Measurements from ENCODE around the gene AAK1. TPM values are rescaled to one million over a fixed set of nuclear protein-coding genes. Genes with fewer than 3 reads are reported as not detected.

The AAK1 gene
- 10 to 100 TPM in 3 of 4 donors, 1 to 10 TPM in 1; 8.7 to 36.5 (median 16.7) TPM for polyA plus RNA-seq
- long read RNA-seq, donor 1: 0 reads
- long read RNA-seq, donor 2, partial matches to known transcripts: 0 of 1 reads
- long read RNA-seq, donor 2, other reads (novel, unspliced or antisense): 0 of 1 reads
- long read RNA-seq, donor 3, partial matches to known transcripts: 450 of 512 reads
- long read RNA-seq, donor 3, other reads (novel, unspliced or antisense): 61 of 512 reads
- long read RNA-seq, donor 4: 0 reads
- long read RNA-seq, donor 5, partial matches to known transcripts: 0 of 2 reads
- long read RNA-seq, donor 5, other reads (novel, unspliced or antisense): 0 of 2 reads
- long read RNA-seq, donor 6, partial matches to known transcripts: 564 of 572 reads
- long read RNA-seq, donor 6, other reads (novel, unspliced or antisense): 5 of 572 reads
- long read RNA-seq, donor 7: 0 reads
- long read RNA-seq, donor 8: 0 reads
- long read RNA-seq, donor 9, partial matches to known transcripts: 0 of 1 reads
- long read RNA-seq, donor 9, other reads (novel, unspliced or antisense): 0 of 1 reads
- long read RNA-seq, donor 10, partial matches to known transcripts: 570 of 591 reads
- long read RNA-seq, donor 10, other reads (novel, unspliced or antisense): 19 of 591 reads

DNA sequence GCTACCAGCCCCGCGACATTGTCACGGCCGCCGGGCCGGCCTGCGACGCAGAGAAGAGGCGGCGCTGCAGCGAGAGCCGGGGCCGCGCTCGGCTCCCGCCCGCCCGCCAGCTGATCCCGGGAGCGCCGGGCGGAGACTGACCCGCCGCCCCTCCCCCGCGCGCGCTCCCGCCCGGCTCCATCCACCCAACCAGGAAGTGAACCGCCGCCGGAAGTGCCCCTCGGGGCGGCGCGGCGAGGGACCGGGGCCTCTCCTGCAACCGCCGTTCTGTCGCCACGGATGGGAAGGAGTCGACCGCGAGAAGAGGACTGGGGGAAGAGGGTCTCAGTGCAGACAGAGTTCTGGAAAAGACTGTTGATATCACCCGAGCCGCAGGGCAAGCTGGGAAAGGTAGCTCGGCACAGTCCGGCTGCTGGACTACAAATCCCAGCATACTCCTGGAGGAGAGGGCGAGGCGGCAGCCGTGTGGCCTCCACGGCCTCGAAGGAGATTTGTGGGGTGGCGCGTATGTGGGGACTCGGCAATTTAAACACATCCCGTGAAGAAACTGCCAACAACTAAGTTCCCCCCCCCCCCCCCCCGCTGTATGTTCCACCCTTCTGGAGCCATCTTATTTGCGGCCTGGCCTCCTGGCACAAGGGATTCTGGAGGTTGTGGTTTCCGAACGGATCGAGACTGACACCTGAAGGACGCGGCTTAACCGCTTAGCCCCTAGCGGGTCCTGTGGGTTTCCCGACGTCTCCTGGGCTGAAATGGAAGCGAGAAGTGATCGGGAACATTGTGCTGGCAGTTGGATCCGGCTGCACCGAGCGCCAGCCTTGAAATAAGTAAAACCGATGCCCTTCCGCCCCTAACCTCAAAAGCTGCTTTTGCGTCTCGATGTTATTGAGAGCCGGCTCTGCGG is at the start of gene AAK1:
Gene AAK1, minus strand, starts transcription at position 138 of the 904 bp plus-strand sequence. CDS start 699 bp downstream, outside the sequence.
- peaks cover 7 to 16% (median 9%) of the 10 kb centered on the region in 3 donors for H3K4me1 ChIP-seq (ENCODE audit: control insufficient read depth in 3 of 3, insufficient read depth in 2 of 3, low read depth in 1 of 3, low read length in 2 of 3)
- no peak for FAIRE-seq

DNA sequence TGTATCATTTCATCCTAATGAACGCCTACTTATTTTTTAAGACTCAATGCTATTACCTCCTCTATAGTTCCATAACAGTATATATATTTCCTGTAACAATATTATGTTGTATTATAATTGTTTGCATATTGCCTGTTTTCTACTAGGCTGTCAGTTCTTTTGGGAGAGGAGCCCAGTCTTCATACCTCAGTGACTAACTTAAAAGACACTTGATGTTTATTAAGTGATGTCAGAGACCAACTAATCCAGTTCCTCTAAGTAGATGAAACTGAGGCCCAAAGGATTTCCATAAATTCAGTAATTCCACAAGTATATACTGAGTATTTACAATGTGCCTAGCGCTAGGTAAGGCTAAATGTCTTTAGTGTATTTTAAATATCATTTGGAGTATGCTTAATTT is 48.9 kb upstream of the AAK1 start:
- Histone ChIP-seq H3K36me3 (ENCODE audit: control insufficient read depth in 3 of 3, insufficient read depth in 2 of 3, low read depth in 1 of 3, low read length in 3 of 3) (no peaks in the 10 kb centered on the region), H3K27ac (ENCODE audit: low read depth in 1 of 3, low read length in 2 of 3) (no peak overlapping the region), H3K9me3 (ENCODE audit: control insufficient read depth in 2 of 2, insufficient read depth in 1 of 2, low read depth in 1 of 2, low read length in 1 of 2) (no peaks in the 10 kb centered on the region), H3K27me3 (ENCODE audit: control insufficient read depth in 3 of 3, insufficient read depth in 3 of 3, low read length in 3 of 3) (no peaks in the 10 kb centered on the region), H3K4me1 (ENCODE audit: control insufficient read depth in 3 of 3, insufficient read depth in 2 of 3, low read depth in 1 of 3, low read length in 2 of 3) (peaks cover 0 to 5% (median 4%) of the 10 kb centered on the region in 3 donors), H3K4me3 (ENCODE audit: low read depth in 1 of 3, low read length in 3 of 3) (no peak overlapping the region)
- no peak for FAIRE-seq
- no peak for DNase-seq
- WGBS, 3 donors: 93 to 97% (median 95%) methylated on average over 2 of the region's 2 CpGs

More for the DNA sequence above, at the start of gene AAK1:
- 0% methylated on average over 52 to 80 of the region's 81 CpGs for WGBS, 3 donors
- Histone ChIP-seq H3K4me3 (ENCODE audit: low read depth in 1 of 3, low read length in 3 of 3) (peak within 1 kb of the TSS; percentile 90 to 96 (median 91)), H3K27ac (ENCODE audit: low read depth in 1 of 3, low read length in 2 of 3) (peak within 1 kb of the TSS; percentile 76 to 99 (median 97)), H3K9me3 (ENCODE audit: control insufficient read depth in 2 of 2, insufficient read depth in 1 of 2, low read depth in 1 of 2, low read length in 1 of 2) (no peaks in the 10 kb centered on the region), H3K27me3 (ENCODE audit: control insufficient read depth in 3 of 3, insufficient read depth in 3 of 3, low read length in 3 of 3) (no peaks in the 10 kb centered on the region), H3K36me3 (ENCODE audit: control insufficient read depth in 3 of 3, insufficient read depth in 2 of 3, low read depth in 1 of 3, low read length in 3 of 3) (peaks cover 0 to 4% (median 0%) of the 10 kb centered on the region in 3 donors)
- peak; percentile 90 to 97 for DNase-seq

DNA sequence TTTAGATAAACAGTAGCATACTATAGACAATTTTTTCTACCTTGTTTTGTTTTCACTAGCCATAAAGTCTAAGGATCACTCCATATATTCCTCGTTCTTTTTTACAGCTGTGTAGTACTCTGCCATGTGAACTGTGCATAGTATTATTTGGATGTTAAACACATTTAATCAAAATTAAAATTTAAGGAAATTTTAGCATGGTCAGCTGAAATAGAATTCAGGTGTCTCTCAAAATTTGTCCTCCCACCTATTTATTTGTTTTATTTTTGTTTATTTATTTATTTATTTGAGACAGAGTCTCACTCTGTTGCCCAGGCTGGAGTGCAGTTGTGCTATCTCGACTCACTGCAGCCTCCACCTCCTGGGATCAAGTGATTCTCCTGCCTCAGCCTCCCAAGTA is 46.4 kb upstream of the AAK1 start:
- Histone ChIP-seq H3K9me3 (ENCODE audit: control insufficient read depth in 2 of 2, insufficient read depth in 1 of 2, low read depth in 1 of 2, low read length in 1 of 2) (no peaks in the 10 kb centered on the region), H3K36me3 (ENCODE audit: control insufficient read depth in 3 of 3, insufficient read depth in 2 of 3, low read depth in 1 of 3, low read length in 3 of 3) (no peaks in the 10 kb centered on the region), H3K4me1 (ENCODE audit: control insufficient read depth in 3 of 3, insufficient read depth in 2 of 3, low read depth in 1 of 3, low read length in 2 of 3) (peaks cover 0 to 1% (median 0%) of the 10 kb centered on the region in 3 donors), H3K4me3 (ENCODE audit: low read depth in 1 of 3, low read length in 3 of 3) (no peak overlapping the region), H3K27me3 (ENCODE audit: control insufficient read depth in 3 of 3, insufficient read depth in 3 of 3, low read length in 3 of 3) (no peaks in the 10 kb centered on the region), H3K27ac (ENCODE audit: low read depth in 1 of 3, low read length in 2 of 3) (no peak overlapping the region)
- DNase-seq (no peak), FAIRE-seq (no peak)
- WGBS, 3 donors: 89 to 96% (median 95%) methylated on average over 2 of the region's 2 CpGs

DNA sequence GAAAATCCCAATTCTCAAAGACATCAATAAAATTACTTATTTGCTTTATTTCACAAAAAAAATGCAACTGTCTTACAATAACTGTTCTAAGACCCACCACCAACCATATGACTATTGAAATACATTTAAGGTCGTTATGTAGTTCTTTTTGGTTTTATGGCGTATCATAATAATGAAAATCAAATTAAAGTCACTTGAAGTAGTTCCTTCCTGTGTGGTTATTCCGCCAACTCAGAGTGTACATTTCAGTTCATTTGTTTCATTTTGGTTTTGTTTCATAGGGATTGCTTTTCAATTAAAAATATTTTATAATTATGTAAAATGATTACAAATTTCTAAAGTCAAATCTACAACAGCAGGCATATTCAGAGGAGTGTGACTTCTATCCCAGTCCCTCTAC is 45.9 kb upstream of the AAK1 start:
- WGBS, 3 donors: 66 to 77% (median 67%) methylated on average over 3 of the region's 3 CpGs
- no peak overlapping the region for H3K4me3 ChIP-seq (ENCODE audit: low read depth in 1 of 3, low read length in 3 of 3)
- H3K9me3 ChIP-seq (ENCODE audit: control insufficient read depth in 2 of 2, insufficient read depth in 1 of 2, low read depth in 1 of 2, low read length in 1 of 2): no peaks in the 10 kb centered on the region
- no peaks in the 10 kb centered on the region for H3K36me3 ChIP-seq (ENCODE audit: control insufficient read depth in 3 of 3, insufficient read depth in 2 of 3, low read depth in 1 of 3, low read length in 3 of 3)
- H3K27ac ChIP-seq (ENCODE audit: low read depth in 1 of 3, low read length in 2 of 3): no peak overlapping the region
- FAIRE-seq (no peak), DNase-seq (no peak)
- no peaks in the 10 kb centered on the region for H3K4me1 ChIP-seq (ENCODE audit: control insufficient read depth in 3 of 3, insufficient read depth in 2 of 3, low read depth in 1 of 3, low read length in 2 of 3)
- no peaks in the 10 kb centered on the region for H3K27me3 ChIP-seq (ENCODE audit: control insufficient read depth in 3 of 3, insufficient read depth in 3 of 3, low read length in 3 of 3)

DNA sequence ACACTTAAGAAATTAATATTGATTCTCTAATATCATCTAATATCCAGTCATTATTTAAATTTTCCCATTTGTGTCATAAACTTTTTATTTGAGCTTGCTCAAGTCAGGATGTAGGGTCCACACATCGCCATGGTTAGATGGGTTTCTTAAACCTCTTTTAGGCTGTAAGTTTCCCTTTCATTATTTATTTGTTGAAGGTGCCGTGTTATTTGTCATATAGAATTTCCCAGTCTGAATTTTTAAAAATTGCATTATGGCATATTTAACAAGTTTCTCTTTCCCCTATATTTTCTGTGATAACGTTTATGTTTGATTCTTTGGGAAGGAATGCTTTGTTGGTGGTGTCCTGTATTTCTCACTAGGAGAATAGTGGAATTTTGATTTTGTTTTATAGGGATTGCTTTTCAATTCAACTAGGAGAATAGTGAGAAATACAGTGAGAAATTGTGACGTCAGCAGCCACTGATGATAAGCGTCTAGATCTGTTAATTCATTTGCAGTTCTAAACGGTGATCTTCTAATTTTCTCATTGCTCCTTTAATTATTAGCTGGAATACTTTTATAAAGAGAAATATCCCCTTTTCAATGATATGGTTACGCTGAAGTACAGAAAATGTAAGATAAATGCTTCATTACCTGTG is 44.6 kb upstream of the AAK1 start:
- DNase-seq: no peak
- Histone ChIP-seq H3K9me3 (ENCODE audit: control insufficient read depth in 2 of 2, insufficient read depth in 1 of 2, low read depth in 1 of 2, low read length in 1 of 2) (no peaks in the 10 kb centered on the region), H3K27me3 (ENCODE audit: control insufficient read depth in 3 of 3, insufficient read depth in 3 of 3, low read length in 3 of 3) (no peaks in the 10 kb centered on the region), H3K27ac (ENCODE audit: low read depth in 1 of 3, low read length in 2 of 3) (no peak overlapping the region), H3K4me3 (ENCODE audit: low read depth in 1 of 3, low read length in 3 of 3) (no peak overlapping the region), H3K36me3 (ENCODE audit: control insufficient read depth in 3 of 3, insufficient read depth in 2 of 3, low read depth in 1 of 3, low read length in 3 of 3) (no peaks in the 10 kb centered on the region), H3K4me1 (ENCODE audit: control insufficient read depth in 3 of 3, insufficient read depth in 2 of 3, low read depth in 1 of 3, low read length in 2 of 3) (no peaks in the 10 kb centered on the region)
- no peak for FAIRE-seq
- WGBS, 3 donors: 86 to 89% (median 86%) methylated on average over 7 of the region's 7 CpGs

DNA sequence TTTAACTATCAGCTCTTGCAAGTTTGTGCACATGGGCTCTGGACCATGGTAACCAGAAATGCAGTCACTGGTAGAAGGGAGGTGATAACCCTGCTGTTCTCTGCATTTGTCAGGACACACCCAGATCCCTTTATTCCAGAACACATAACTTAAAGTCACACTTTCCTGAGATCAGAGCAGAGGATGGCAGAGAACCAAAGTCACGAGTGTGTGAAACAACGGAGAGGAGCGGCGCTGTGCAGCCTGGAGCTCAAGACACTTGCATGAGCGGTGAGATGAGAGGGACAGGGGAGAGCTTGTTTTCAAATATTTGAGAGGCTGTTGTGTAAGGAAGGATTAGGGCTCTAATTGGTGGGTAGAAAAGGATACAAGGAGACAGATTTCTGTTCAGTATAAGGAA is 43.3 kb upstream of the AAK1 start:
- Histone ChIP-seq H3K36me3 (ENCODE audit: control insufficient read depth in 3 of 3, insufficient read depth in 2 of 3, low read depth in 1 of 3, low read length in 3 of 3) (no peaks in the 10 kb centered on the region), H3K4me1 (ENCODE audit: control insufficient read depth in 3 of 3, insufficient read depth in 2 of 3, low read depth in 1 of 3, low read length in 2 of 3) (no peaks in the 10 kb centered on the region), H3K4me3 (ENCODE audit: low read depth in 1 of 3, low read length in 3 of 3) (no peak overlapping the region), H3K27me3 (ENCODE audit: control insufficient read depth in 3 of 3, insufficient read depth in 3 of 3, low read length in 3 of 3) (no peaks in the 10 kb centered on the region), H3K9me3 (ENCODE audit: control insufficient read depth in 2 of 2, insufficient read depth in 1 of 2, low read depth in 1 of 2, low read length in 1 of 2) (no peaks in the 10 kb centered on the region), H3K27ac (ENCODE audit: low read depth in 1 of 3, low read length in 2 of 3) (no peak overlapping the region)
- FAIRE-seq (no peak), DNase-seq (no peak)
- WGBS, 3 donors: 84 to 91% (median 88%) methylated on average over 5 of the region's 5 CpGs

DNA sequence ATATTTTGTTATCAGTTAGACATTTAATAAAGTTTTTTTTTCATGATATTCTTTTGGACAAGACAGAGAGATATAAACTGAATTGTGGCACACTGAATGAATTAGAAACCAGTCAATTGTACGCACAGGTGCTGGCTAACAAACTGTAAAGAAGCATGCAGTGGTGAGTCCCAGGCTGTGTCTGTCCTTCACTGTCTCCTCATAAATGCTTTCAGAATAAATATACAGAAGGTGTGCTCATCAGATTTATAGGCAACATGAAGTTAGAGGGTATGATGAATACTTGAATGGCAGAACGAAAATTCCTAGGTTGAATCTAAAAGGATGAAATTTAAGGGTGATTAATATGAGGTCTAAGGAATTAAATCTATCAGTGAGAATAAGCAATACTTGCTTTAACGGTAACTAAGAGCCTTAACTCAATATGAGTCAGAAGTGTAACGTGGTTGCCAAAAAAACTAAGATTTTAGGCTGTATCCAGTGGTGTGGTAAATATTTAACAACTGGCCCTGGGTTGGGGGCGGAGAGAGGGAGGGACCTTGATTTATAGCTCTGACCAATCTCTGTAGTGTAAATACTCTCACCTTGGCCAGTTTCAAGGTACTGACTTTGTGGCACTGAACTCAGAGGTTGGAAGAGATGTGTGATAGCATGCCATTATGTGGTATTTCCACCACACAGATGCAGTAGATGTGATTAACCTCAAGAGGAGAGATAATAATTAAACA is 41.9 kb upstream of the AAK1 start:
- Histone ChIP-seq H3K4me1 (ENCODE audit: control insufficient read depth in 3 of 3, insufficient read depth in 2 of 3, low read depth in 1 of 3, low read length in 2 of 3) (no peaks in the 10 kb centered on the region), H3K27me3 (ENCODE audit: control insufficient read depth in 3 of 3, insufficient read depth in 3 of 3, low read length in 3 of 3) (no peaks in the 10 kb centered on the region), H3K27ac (ENCODE audit: low read depth in 1 of 3, low read length in 2 of 3) (no peak overlapping the region), H3K4me3 (ENCODE audit: low read depth in 1 of 3, low read length in 3 of 3) (no peak overlapping the region), H3K9me3 (ENCODE audit: control insufficient read depth in 2 of 2, insufficient read depth in 1 of 2, low read depth in 1 of 2, low read length in 1 of 2) (no peaks in the 10 kb centered on the region), H3K36me3 (ENCODE audit: control insufficient read depth in 3 of 3, insufficient read depth in 2 of 3, low read depth in 1 of 3, low read length in 3 of 3) (no peaks in the 10 kb centered on the region)
- FAIRE-seq (no peak), DNase-seq (peak in 1 of 2 donors; percentile 11)
- 53 to 65% (median 62%) methylated on average over 5 of the region's 5 CpGs for WGBS, 3 donors

Measured in small intestine (tissue), 16 donors.